OCI-LY1 (cell line): Measurements from ENCODE around the gene CUX1.
"Not testable (repeated sequence)": the region's sequence is repeated elsewhere in the genome, so short reads cannot be mapped to it uniquely, and the experiment has no call there.

Experiments
- CTCF ChIP-seq: fragments of 200-600 bp; sonication (generic), shearing (Covaris generic); IDR thresholded peaks from 2 replicates; pipeline ENCODE4 v1.5.1; 2017; ENCODE audit warnings: mild to moderate bottlenecking, antibody characterized with exemption, low read length, moderate library complexity, mixed read lengths
- EZH2 ChIP-seq: fragments of 200-600 bp; sonication (generic), shearing (Covaris generic); IDR thresholded peaks from 2 replicates; pipeline ENCODE4 v1.8.0; 2017; ENCODE audit warnings: borderline replicate concordance, mixed run types, mild to moderate bottlenecking, antibody characterized with exemption, low read length, moderate library complexity, mixed read lengths

DNA sequence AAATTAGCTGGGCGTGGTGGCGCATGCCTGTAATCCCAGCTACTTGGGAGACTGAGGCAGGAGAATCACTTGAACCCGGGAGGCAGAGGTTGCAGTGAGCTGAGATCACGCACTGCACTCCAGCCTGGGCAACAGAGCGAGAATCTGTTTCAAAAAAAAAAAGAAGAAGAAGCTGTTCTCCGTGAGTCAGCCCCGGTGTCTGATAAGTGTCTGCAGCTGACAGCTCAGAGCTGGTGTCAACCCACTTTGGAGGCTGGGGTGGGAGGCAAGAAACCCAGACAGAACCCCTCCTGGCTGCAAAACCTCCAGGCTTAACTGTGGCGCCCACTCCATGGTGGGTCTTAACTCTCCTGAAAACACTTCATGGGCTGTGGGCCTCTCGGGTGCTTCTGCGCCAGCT lies 170.6 kb downstream of the CUX1 start:
- not testable (repeated sequence) for TF ChIP-seq CTCF, EZH2
